SU-DHL-6 (cell line): ENCODE results near the gene GCNT1.

Experiments
- EZH2phosphoT487 ChIP-seq: fragments of 200-600 bp; sonication (generic), shearing (Covaris generic); conservative IDR thresholded peaks from 2 replicates; pipeline ENCODE4 v1.6.1; 2018; ENCODE audit warnings: mild to moderate bottlenecking, antibody characterized with exemption, low read length, moderate library complexity, mixed read lengths
- TF ChIP-seq, protein P1 (sequence below): fragments of 200-600 bp; sonication (generic); IDR thresholded peaks from one replicate; pipeline ENCODE4 v1.5.1; 2017; ENCODE audit warnings: antibody characterized with exemption, mild to moderate bottlenecking, low read length, moderate library complexity; ENCODE audit not compliant: insufficient read depth, poor library complexity, severe bottlenecking

DNA sequence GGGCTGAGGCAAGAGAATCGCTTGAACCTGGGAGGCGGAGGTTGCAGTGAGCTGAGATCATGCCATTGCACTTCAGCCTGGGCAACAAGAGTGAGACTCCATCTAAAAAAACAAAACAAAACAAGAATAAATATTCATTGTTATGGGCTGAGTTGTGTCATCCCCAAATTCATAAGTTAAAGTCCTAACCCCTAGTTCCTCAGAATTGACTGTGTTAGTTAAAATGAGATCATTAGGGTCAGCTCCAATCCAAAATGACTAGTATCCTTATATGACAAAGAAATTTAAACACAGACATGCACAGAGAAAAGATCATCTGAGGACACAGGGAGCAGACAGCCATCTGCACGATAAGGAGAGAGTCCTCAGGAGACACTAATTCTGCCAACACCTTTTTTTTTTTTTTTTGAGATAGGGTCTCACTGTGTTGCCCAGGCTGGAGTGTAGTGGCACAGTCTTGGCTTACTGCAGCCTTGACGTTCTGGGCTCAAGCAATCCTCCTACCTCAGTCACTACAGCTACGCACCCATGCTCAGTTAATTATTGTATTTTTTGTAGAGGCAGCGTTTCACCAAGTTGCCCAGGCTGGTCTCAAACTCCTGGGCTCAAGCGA is 32.1 kb upstream of the GCNT1 start:
- TF ChIP-seq, protein P1, sequence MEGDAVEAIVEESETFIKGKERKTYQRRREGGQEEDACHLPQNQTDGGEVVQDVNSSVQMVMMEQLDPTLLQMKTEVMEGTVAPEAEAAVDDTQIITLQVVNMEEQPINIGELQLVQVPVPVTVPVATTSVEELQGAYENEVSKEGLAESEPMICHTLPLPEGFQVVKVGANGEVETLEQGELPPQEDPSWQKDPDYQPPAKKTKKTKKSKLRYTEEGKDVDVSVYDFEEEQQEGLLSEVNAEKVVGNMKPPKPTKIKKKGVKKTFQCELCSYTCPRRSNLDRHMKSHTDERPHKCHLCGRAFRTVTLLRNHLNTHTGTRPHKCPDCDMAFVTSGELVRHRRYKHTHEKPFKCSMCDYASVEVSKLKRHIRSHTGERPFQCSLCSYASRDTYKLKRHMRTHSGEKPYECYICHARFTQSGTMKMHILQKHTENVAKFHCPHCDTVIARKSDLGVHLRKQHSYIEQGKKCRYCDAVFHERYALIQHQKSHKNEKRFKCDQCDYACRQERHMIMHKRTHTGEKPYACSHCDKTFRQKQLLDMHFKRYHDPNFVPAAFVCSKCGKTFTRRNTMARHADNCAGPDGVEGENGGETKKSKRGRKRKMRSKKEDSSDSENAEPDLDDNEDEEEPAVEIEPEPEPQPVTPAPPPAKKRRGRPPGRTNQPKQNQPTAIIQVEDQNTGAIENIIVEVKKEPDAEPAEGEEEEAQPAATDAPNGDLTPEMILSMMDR, result no peak
- no peak for TF ChIP-seq EZH2phosphoT487
